GM23338 (cell line): ENCODE data around the gene MPST. TPM values are rescaled to one million over a fixed set of nuclear protein-coding genes. Genes with fewer than 3 reads are reported as not detected.

Experiments
- ATAC-seq: fragments of 200-7000 bp; cut with Tn5 transposase; 3 replicates; pipeline ENCODE4 v1.9.1; 2020
- DNase-seq: peaks from one replicate; pipeline ENCODE4 v3.0.0-alpha.2; 2015; ENCODE audit warnings: low spot score
- H2AFZ ChIP-seq: fragments of 200-600 bp; sonication (generic); 2 replicates; pipeline ENCODE4 v1.8.0; 2016; ENCODE audit warnings: antibody characterized with exemption, mild to moderate bottlenecking, moderate library complexity
- H3F3A ChIP-seq: fragments of 200-600 bp; sonication (generic); replicated peaks from 2 replicates; pipeline ENCODE4 v1.8.0; 2017; ENCODE audit warnings: antibody characterized with exemption, mixed run types, low read depth
- H3K27ac ChIP-seq: fragments of 200-600 bp; sonication (generic); 2 replicates; pipeline ENCODE4 v1.6.1; 2016; ENCODE audit warnings: low read depth
- H3K27me3 ChIP-seq: fragments of 200-600 bp; sonication (generic); 2 replicates; pipeline ENCODE4 v1.8.0; 2016; ENCODE audit warnings: mild to moderate bottlenecking, mixed run types, moderate library complexity; ENCODE audit not compliant: insufficient read depth
- H3K36me3 ChIP-seq: fragments of 200-600 bp; sonication (generic); 2 replicates; pipeline ENCODE4 v1.8.0; 2016; ENCODE audit warnings: mild to moderate bottlenecking; ENCODE audit not compliant: insufficient read depth
- H3K4me1 ChIP-seq: fragments of 200-600 bp; sonication (generic); 2 replicates; pipeline ENCODE4 v1.8.0; 2016; ENCODE audit warnings: mild to moderate bottlenecking, moderate library complexity; ENCODE audit not compliant: insufficient read depth
- H3K4me2 ChIP-seq: fragments of 200-600 bp; sonication (generic); 2 replicates; pipeline ENCODE4 v1.7.1; 2017; ENCODE audit warnings: mixed run types
- H3K4me3 ChIP-seq: fragments of 200-600 bp; sonication (generic); 2 replicates; pipeline ENCODE4 v1.6.1; 2016; ENCODE audit warnings: mixed run types
- H3K79me2 ChIP-seq: fragments of 200-600 bp; sonication (generic); replicated peaks from 2 replicates; pipeline ENCODE4 v1.8.0; 2017; ENCODE audit warnings: mild to moderate bottlenecking; ENCODE audit not compliant: insufficient read depth
- H3K9me2 ChIP-seq: fragments of 200-600 bp; sonication (generic); 2 replicates; pipeline ENCODE4 v1.8.0; 2017; ENCODE audit not compliant: insufficient read depth
- H4K20me1 ChIP-seq: fragments of 200-600 bp; sonication (generic); replicated peaks from 2 replicates; pipeline ENCODE4 v1.8.0; 2017; ENCODE audit warnings: mild to moderate bottlenecking; ENCODE audit not compliant: insufficient read depth
- H3K27ac Mint-ChIP-seq: 2 replicates; pipeline ENCODE4 v1.8.0; 2020; ENCODE audit warnings: inconsistent platforms, mild to moderate bottlenecking, moderate library complexity, mixed read lengths
- H3K27me3 Mint-ChIP-seq: 3 replicates; pipeline ENCODE4 v1.8.0; 2022; ENCODE audit warnings: low read depth, mild to moderate bottlenecking, moderate library complexity, mixed read lengths, inconsistent platforms; ENCODE audit not compliant: insufficient read depth, poor library complexity
- H3K36me3 Mint-ChIP-seq: 3 replicates; pipeline ENCODE4 v1.8.0; 2021; ENCODE audit warnings: low read depth, mild to moderate bottlenecking, inconsistent platforms, moderate library complexity, mixed read lengths
- H3K4me1 Mint-ChIP-seq: 3 replicates; pipeline ENCODE4 v1.8.0; 2020; ENCODE audit warnings: mild to moderate bottlenecking, inconsistent platforms, mixed read lengths
- H3K4me3 Mint-ChIP-seq: 3 replicates; pipeline ENCODE4 v1.8.0; 2021; ENCODE audit warnings: moderate library complexity, mild to moderate bottlenecking, inconsistent platforms, mixed read lengths
- H3K9me3 Mint-ChIP-seq: 3 replicates; pipeline ENCODE4 v1.8.0; 2020; ENCODE audit warnings: moderate library complexity, mild to moderate bottlenecking, inconsistent platforms, mixed read lengths
- polyA plus RNA-seq: library from polyadenylated mRNA; unstranded; fragments of >200 nt; fragmentation: Nextera tagmentation; extraction: Ambion mirVana; gene quantifications from 2 replicates; pipeline ENCODE4 v1.2.1, GENCODE V29; 2016
- total RNA-seq: library from RNA; depleted of rRNA; stranded (reverse); fragments of >200 nt; shearing (Covaris generic); gene quantifications from 2 replicates; pipeline ENCODE4 v1.2.3, GENCODE V29; 2014
- TF ChIP-seq, protein P1 (sequence below), 2 experiments: fragments of 200-600 bp in 1 of 2; sonication (generic) in 1 of 2; conservative IDR thresholded peaks; 2 replicates each; pipeline versions ENCODE4 v1.5.1 to v1.6.1; 2016 to 2017; ENCODE audit warnings: antibody characterized with exemption in 2 of 2, low read depth in 2 of 2, mild to moderate bottlenecking in 2 of 2, moderate library complexity in 1 of 2
- TF ChIP-seq, protein P2 (sequence below): fragments of 250-450 bp; sonication (Bioruptor Pico); IDR thresholded peaks from 2 replicates; pipeline ENCODE4 v1.5.0; 2020; ENCODE audit warnings: mild to moderate bottlenecking, moderate library complexity

Gene MPST
- total and polyA plus RNA-seq, 2 experiments from 2014 or later: 86.2 to 158 TPM

DNA sequence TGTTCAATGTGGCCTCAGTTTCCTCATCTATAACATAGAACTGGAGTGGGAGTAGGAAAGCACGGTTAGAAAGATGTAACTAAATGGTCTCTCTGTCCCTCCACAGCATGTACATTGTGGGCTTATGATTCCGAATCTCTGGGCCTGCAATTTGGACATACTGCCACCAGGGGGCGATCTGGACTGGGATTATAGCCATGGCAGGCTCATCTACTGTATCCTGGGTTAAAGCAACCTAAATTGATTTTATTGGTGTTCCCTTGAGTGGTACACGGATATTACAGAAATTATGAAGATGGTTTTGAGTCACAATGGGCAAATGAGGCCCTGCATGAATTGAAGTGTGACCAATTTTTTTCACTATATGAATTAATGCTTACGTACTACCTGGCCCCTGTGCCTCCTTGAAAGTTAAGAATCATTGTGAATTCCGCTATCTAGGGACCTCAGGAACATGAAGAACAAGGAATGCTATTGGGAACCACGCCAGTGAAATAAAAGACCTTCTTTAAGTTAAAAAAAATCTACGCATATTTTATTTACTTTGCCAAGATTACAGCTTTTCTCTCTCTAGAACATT is 33.2 kb upstream of the MPST start:
- H3F3A ChIP-seq: no peaks in the 10 kb centered on the region
- H3K27ac Mint-ChIP-seq: no peak overlapping the region
- no peaks in the 10 kb centered on the region; the same call in 1 of the 2 replicates for H3K9me2 ChIP-seq
- H3K36me3 Mint-ChIP-seq: peaks cover 4% of the 10 kb centered on the region; the same call in 2 of the 3 replicates
- no peak; the same call in 2 of the 3 replicates for ATAC-seq
- no peaks in the 10 kb centered on the region for H3K36me3 ChIP-seq
- peaks cover 4% of the 10 kb centered on the region for H3K27me3 Mint-ChIP-seq
- H3K27me3 ChIP-seq: no peaks in the 10 kb centered on the region
- no peaks in the 10 kb centered on the region for H3K4me1 ChIP-seq
- no peak overlapping the region for H3K4me2 ChIP-seq
- H3K27ac ChIP-seq: no peak overlapping the region
- H4K20me1 ChIP-seq: no peaks in the 10 kb centered on the region
- H3K4me3 ChIP-seq: no peak overlapping the region
- H2AFZ ChIP-seq: no peak overlapping the region
- peaks cover 1% of the 10 kb centered on the region; the same call in 1 of the 3 replicates for H3K4me1 Mint-ChIP-seq
- TF ChIP-seq, protein P1, sequence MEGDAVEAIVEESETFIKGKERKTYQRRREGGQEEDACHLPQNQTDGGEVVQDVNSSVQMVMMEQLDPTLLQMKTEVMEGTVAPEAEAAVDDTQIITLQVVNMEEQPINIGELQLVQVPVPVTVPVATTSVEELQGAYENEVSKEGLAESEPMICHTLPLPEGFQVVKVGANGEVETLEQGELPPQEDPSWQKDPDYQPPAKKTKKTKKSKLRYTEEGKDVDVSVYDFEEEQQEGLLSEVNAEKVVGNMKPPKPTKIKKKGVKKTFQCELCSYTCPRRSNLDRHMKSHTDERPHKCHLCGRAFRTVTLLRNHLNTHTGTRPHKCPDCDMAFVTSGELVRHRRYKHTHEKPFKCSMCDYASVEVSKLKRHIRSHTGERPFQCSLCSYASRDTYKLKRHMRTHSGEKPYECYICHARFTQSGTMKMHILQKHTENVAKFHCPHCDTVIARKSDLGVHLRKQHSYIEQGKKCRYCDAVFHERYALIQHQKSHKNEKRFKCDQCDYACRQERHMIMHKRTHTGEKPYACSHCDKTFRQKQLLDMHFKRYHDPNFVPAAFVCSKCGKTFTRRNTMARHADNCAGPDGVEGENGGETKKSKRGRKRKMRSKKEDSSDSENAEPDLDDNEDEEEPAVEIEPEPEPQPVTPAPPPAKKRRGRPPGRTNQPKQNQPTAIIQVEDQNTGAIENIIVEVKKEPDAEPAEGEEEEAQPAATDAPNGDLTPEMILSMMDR (conservative IDR thresholded peaks at IDR 0.05; ENCODE audit: low read depth in 2 of 2): peak; percentile 85 to 97
- TF ChIP-seq, protein P2, sequence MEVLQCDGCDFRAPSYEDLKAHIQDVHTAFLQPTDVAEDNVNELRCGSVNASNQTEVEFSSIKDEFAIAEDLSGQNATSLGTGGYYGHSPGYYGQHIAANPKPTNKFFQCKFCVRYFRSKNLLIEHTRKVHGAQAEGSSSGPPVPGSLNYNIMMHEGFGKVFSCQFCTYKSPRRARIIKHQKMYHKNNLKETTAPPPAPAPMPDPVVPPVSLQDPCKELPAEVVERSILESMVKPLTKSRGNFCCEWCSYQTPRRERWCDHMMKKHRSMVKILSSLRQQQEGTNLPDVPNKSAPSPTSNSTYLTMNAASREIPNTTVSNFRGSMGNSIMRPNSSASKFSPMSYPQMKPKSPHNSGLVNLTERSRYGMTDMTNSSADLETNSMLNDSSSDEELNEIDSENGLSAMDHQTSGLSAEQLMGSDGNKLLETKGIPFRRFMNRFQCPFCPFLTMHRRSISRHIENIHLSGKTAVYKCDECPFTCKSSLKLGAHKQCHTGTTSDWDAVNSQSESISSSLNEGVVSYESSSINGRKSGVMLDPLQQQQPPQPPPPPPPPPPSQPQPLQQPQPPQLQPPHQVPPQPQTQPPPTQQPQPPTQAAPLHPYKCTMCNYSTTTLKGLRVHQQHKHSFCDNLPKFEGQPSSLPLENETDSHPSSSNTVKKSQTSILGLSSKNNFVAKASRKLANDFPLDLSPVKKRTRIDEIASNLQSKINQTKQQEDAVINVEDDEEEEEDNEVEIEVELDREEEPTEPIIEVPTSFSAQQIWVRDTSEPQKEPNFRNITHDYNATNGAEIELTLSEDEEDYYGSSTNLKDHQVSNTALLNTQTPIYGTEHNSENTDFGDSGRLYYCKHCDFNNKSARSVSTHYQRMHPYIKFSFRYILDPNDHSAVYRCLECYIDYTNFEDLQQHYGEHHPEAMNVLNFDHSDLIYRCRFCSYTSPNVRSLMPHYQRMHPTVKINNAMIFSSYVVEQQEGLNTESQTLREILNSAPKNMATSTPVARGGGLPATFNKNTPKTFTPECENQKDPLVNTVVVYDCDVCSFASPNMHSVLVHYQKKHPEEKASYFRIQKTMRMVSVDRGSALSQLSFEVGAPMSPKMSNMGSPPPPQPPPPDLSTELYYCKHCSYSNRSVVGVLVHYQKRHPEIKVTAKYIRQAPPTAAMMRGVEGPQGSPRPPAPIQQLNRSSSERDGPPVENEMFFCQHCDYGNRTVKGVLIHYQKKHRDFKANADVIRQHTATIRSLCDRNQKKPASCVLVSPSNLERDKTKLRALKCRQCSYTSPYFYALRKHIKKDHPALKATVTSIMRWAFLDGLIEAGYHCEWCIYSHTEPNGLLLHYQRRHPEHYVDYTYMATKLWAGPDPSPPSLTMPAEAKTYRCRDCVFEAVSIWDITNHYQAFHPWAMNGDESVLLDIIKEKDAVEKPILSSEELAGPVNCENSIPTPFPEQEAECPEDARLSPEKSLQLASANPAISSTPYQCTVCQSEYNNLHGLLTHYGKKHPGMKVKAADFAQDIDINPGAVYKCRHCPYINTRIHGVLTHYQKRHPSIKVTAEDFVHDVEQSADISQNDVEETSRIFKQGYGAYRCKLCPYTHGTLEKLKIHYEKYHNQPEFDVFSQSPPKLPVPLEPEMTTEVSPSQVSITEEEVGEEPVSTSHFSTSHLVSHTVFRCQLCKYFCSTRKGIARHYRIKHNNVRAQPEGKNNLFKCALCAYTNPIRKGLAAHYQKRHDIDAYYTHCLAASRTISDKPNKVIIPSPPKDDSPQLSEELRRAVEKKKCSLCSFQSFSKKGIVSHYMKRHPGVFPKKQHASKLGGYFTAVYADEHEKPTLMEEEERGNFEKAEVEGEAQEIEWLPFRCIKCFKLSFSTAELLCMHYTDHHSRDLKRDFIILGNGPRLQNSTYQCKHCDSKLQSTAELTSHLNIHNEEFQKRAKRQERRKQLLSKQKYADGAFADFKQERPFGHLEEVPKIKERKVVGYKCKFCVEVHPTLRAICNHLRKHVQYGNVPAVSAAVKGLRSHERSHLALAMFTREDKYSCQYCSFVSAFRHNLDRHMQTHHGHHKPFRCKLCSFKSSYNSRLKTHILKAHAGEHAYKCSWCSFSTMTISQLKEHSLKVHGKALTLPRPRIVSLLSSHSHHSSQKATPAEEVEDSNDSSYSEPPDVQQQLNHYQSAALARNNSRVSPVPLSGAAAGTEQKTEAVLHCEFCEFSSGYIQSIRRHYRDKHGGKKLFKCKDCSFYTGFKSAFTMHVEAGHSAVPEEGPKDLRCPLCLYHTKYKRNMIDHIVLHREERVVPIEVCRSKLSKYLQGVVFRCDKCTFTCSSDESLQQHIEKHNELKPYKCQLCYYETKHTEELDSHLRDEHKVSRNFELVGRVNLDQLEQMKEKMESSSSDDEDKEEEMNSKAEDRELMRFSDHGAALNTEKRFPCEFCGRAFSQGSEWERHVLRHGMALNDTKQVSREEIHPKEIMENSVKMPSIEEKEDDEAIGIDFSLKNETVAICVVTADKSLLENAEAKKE (CRISPR knock-in tag): no peak
- H3K4me3 Mint-ChIP-seq: no peak overlapping the region
- no peaks in the 10 kb centered on the region for H3K79me2 ChIP-seq
- DNase-seq: peak; percentile 63
- H3K9me3 Mint-ChIP-seq: peaks cover 26% of the 10 kb centered on the region
